Prostate gland (tissue), 2 donors: ENCODE data around the gene PLPPR2. TPM values are rescaled to one million over a fixed set of nuclear protein-coding genes. Genes with fewer than 3 reads are reported as not detected.
"Not testable (repeated sequence)": the region's sequence is repeated elsewhere in the genome, so short reads cannot be mapped to it uniquely, and the experiment has no call there.

ENCODE experiments used
- DNase-seq: peaks from one replicate; pipeline ENCODE4 v3.0.0-alpha.2; 2019; ENCODE audit warnings: low spot score
- H3K27ac ChIP-seq, 2 donors: fragments of 200-600 bp; sonication (generic); 2 replicates each; pipeline ENCODE4 v1.5.1; 2017 to 2019
- H3K27me3 ChIP-seq: fragments of 200-600 bp; sonication (generic); replicated peaks from 2 replicates; pipeline ENCODE4 v1.5.1; 2019; ENCODE audit not compliant: insufficient read depth
- H3K36me3 ChIP-seq, 2 donors: fragments of 200-600 bp; sonication (generic); 1 replicate in 1 of 2; 2 replicates in 1 of 2; pipeline versions ENCODE4 v1.5.1 to v1.8.1; 2017 to 2019
- H3K4me1 ChIP-seq: fragments of 200-600 bp; sonication (generic); replicated peaks from 2 replicates; pipeline ENCODE4 v1.5.1; 2019
- H3K4me3 ChIP-seq, 2 donors: fragments of 200-600 bp; sonication (generic); 2 replicates each; pipeline ENCODE4 v1.5.1; 2017 to 2019
- H3K9me3 ChIP-seq: fragments of 200-600 bp; sonication (generic); 2 replicates; pipeline ENCODE4 v1.5.1; 2017
- CTCF ChIP-seq, 4 experiments: fragments of 200-600 bp in 2 of 4; fragments of 450-650 bp in 2 of 4; sonication (generic) in 2 of 4; IDR thresholded peaks; 1 replicate in 3 of 4; 2 replicates in 1 of 4; pipeline ENCODE4 v1.5.1; 2016 to 2019; ENCODE audit warnings: antibody characterized with exemption in 4 of 4, mild to moderate bottlenecking in 2 of 4, moderate library complexity in 2 of 4
- POLR2A ChIP-seq: fragments of 450-650 bp; IDR thresholded peaks from one replicate; pipeline ENCODE4 v1.6.1; 2016; ENCODE audit warnings: antibody characterized with exemption, mild to moderate bottlenecking
- POLR2AphosphoS5 ChIP-seq: sonication (generic); formaldehyde crosslinking; IDR thresholded peaks from one replicate; pipeline ENCODE4 v1.6.1; 2017; ENCODE audit warnings: antibody characterized with exemption
- WGBS: methylation state at CpG from one replicate; pipeline ENCODE4 v1.1.5; 2018; 5-methylcytosine and 5-hydroxymethylcytosine counted together
- intact Hi-C: fragments of 100-400 bp; cut with DNase I; formaldehyde crosslinking; loops from one replicate; pipeline ENCODE4 v1.14.2; 2022
- small RNA-seq, 2 donors: library from RNA; depleted of rRNA; stranded (forward); fragments of <200 nt; gene quantifications; one replicate each; pipeline ENCODE3, GENCODE V24; 2016
- total RNA-seq, 2 donors: library from RNA; depleted of rRNA; stranded (reverse); fragments of >200 nt; gene quantifications; one replicate each; pipeline ENCODE4 v1.1.0, GENCODE V29; 2016

Gene PLPPR2
- total RNA-seq, 2 donors from 2014 or later = 33.9 to 86.1 TPM

DNA sequence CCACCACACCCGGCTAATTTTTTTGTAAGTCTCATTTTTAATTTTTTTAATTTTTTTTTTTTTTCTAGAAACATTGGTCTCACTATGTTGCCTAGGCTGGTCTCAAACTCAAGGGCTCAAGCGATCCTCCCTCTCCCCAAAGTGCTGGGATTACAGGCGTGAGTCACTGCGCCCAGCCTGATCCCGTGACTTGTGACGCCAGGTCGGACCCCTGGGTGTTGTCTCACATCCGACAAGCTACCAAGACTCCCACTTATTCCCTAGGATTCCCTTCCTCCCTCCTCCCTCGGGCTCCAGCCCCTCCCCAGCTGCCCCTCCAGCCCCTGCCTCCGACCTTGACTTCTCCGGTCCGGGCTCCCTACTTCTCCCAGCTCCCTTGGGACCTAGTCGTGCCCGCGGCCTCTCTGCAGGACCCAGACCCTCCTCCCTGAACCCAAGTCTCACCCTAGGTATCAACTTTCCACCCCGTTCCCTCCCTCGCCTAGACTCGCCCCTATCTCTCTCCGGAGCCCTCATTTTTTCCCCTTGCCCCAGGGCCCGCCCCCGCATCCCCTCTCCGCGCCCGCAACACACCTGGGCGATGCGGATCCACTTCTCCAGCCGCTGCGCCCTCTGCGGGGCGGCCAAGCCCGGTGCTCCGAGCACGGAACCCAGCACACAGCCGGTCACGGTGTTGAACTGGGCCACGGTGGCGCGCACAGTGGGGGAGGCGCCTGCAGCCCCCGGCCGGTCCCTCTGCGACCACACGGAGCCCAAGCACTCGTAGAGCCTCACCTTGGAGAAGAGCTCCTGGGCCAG lies 50.8 kb downstream of the PLPPR2 start:
- no peaks in the 10 kb centered on the region for H3K4me1 ChIP-seq
- no peak overlapping the region for H3K4me3 ChIP-seq
- intact Hi-C loops = no loop called here
- no peaks in the 10 kb centered on the region for H3K36me3 ChIP-seq
- no peak overlapping the region for H3K27ac ChIP-seq
- 61% methylated on average over 44 of the region's 44 CpGs for WGBS
- H3K9me3 ChIP-seq = no peaks in the 10 kb centered on the region
- H3K27me3 ChIP-seq = no peaks in the 10 kb centered on the region
- no peak for TF ChIP-seq CTCF (IDR thresholded peaks at IDR 0.05)
- no peak for TF ChIP-seq POLR2AphosphoS5
- TF ChIP-seq POLR2A = no peak
- DNase-seq = no peak

DNA sequence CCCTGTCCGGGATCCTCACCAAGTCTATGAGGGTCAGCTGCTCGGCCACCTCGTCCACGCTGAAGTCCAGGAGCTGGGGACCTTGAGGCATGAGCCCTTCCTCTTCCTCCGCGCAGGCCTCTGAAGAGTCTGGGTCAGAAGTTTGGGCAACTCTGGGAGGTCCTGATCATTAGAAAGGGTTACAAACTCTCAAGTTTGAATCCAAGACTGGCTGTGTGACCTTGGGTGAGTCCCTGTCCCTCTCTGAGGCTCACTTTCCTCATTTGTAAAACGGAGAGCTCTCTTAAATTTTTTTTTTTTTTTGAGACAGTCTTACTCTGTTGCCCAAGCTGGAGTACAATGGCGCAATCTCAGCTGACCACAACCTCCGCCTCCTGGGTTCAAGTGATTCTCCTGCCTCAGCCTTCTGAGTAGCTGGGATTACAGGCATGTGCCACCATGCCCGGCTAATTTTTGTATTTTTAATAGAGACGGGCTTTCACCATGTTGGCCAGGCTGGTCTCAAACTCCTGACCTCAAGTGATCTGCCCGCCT lies 51.5 kb downstream of the PLPPR2 start:
- DNase-seq, H3K27me3 ChIP-seq, H3K9me3 ChIP-seq, H3K4me1 ChIP-seq, H3K4me3 ChIP-seq, intact Hi-C loops, H3K27ac ChIP-seq, H3K36me3 ChIP-seq: not testable (repeated sequence)
- WGBS = 89% methylated on average over 12 of the region's 12 CpGs

DNA sequence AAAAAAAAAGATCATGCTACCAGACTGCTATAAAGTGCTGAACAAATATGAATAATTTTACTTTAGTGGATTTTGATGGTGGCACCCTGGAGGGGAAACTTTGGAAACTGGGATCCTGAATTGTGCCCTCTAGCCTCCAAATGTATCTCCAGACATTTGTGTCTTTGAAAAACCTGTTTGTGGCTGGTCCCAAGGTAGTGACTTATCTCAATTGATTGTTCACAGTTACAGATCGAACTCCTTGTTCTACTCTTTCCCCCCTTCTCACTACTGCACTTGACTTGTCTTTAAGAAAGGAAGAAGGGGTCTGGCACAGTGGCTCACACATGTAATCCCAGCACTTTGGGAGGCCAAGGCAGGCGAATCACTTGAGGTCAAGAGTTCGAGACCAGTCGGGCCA lies 53.4 kb downstream of the PLPPR2 start:
- TF ChIP-seq POLR2AphosphoS5 = no peak
- no peak for TF ChIP-seq POLR2A
- no peak for TF ChIP-seq CTCF (IDR thresholded peaks at IDR 0.05)
- no peak for DNase-seq
- Histone ChIP-seq H3K4me1 (no peaks in the 10 kb centered on the region), H3K9me3 (no peaks in the 10 kb centered on the region), H3K27ac (no peak overlapping the region), H3K4me3 (no peak overlapping the region), H3K27me3 (no peaks in the 10 kb centered on the region), H3K36me3 (no peaks in the 10 kb centered on the region)
- intact Hi-C loops = no loop called here
- 85% methylated on average over 4 of the region's 4 CpGs for WGBS

DNA sequence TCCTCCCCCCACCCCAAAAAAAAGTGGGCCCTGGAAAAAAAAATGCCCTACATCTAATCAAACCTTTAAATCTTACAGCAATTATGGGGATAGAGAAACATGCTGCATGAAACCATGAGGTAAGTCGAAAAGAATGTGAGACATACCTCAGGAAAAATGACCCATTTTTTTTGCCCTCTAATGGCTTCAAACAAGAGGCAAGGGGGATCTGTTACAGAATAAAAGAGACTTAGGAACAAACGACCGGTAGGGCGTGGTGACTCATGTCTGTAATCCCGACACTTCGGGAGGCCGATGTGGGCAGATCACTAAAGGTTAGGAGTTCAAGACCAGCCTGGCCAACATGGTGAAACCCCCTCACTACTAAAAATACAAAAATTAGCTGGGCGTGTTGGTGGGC lies 55.5 kb downstream of the PLPPR2 start:
- WGBS = 69% methylated on average over 8 of the region's 8 CpGs
- H3K27me3 ChIP-seq = no peaks in the 10 kb centered on the region

GRCh38 chr19:11414544-11414943 lies 59.3 kb downstream of the PLPPR2 start:
- no peaks in the 10 kb centered on the region for H3K4me1 ChIP-seq
- WGBS = 83% methylated on average over 2 of the region's 2 CpGs
- no peaks in the 10 kb centered on the region for H3K36me3 ChIP-seq
- no peak for TF ChIP-seq CTCF (IDR thresholded peaks at IDR 0.05)
- TF ChIP-seq POLR2AphosphoS5 = no peak
- no peak for TF ChIP-seq POLR2A
- H3K27me3 ChIP-seq = no peaks in the 10 kb centered on the region
- no peak overlapping the region for H3K4me3 ChIP-seq
- no peak for DNase-seq
- intact Hi-C loops = no loop called here
- no peak overlapping the region for H3K27ac ChIP-seq
- no peaks in the 10 kb centered on the region for H3K9me3 ChIP-seq

More for the DNA sequence above, 55.5 kb downstream of the PLPPR2 start:
- Histone ChIP-seq H3K27ac (no peak overlapping the region), H3K36me3 (no peaks in the 10 kb centered on the region), H3K9me3 (no peaks in the 10 kb centered on the region), H3K4me1 (no peaks in the 10 kb centered on the region), H3K4me3 (no peak overlapping the region)
- intact Hi-C loops = no loop called here
- TF ChIP-seq POLR2AphosphoS5 (no peak), POLR2A (no peak), CTCF (IDR thresholded peaks at IDR 0.05) (no peak)
- DNase-seq = no peak

Small RNA genes within 50 kb of the gene (small RNA-seq; reads per million reads assigned to genes)
- 0 reads per million in 2 donors for gene RF00019

Other genes starting within 250 kb of the PLPPR2 start
- gene SPC24, start 199.7 kb upstream of the PLPPR2 start, total RNA-seq = 1 to 10 TPM in 1 of 2 donors, under 1 TPM in 1; 0.73 to 5.0 TPM
- 100 to 1,000 TPM; 150 to 370 TPM for gene KANK2, start 157.9 kb upstream of the PLPPR2 start, total RNA-seq
- not detected for gene ANGPTL8, start 115.8 kb upstream of the PLPPR2 start, total RNA-seq
- gene DOCK6, start 92.9 kb upstream of the PLPPR2 start, total RNA-seq = 10 to 100 TPM; 21.6 to 38.7 TPM
- gene TSPAN16, start 59.3 kb upstream of the PLPPR2 start, total RNA-seq = 1 to 10 TPM in 1 of 2 donors, not detected in 1; 4.2 TPM
- 10 to 100 TPM; 33.9 to 81.2 TPM for gene RAB3D, start 15.8 kb upstream of the PLPPR2 start, total RNA-seq
- 100 to 1,000 TPM; 219 to 541 TPM for gene TMEM205, start 9.2 kb upstream of the PLPPR2 start, total RNA-seq
- 10 to 100 TPM; 51.5 to 52.4 TPM for gene CCDC159, start 8.9 kb upstream of the PLPPR2 start, total RNA-seq
- gene SWSAP1, start 19.2 kb downstream of the PLPPR2 start, total RNA-seq = 1 to 10 TPM; 4.1 to 6.3 TPM
- 1 to 10 TPM; 6.8 to 8.1 TPM for gene EPOR, start 28.9 kb downstream of the PLPPR2 start, total RNA-seq
- gene RGL3, start 63.9 kb downstream of the PLPPR2 start, total RNA-seq = 1 to 10 TPM; 5.1 to 8.6 TPM
- gene ODAD3, start 79.7 kb downstream of the PLPPR2 start, total RNA-seq = 1 to 10 TPM; 1.3 to 2.7 TPM
- gene PRKCSH, start 80.2 kb downstream of the PLPPR2 start, total RNA-seq = 100 to 1,000 TPM; 229 to 238 TPM
- gene ELAVL3, start 125.6 kb downstream of the PLPPR2 start, total RNA-seq = 1 to 10 TPM in 1 of 2 donors, under 1 TPM in 1; 0.57 to 1.5 TPM
- gene ZNF653, start 150.4 kb downstream of the PLPPR2 start, total RNA-seq = 10 to 100 TPM; 11.2 to 25.8 TPM
- gene ECSIT, start 173.7 kb downstream of the PLPPR2 start, total RNA-seq = 10 to 100 TPM; 93.0 to 94.7 TPM
- gene CNN1, start 183.4 kb downstream of the PLPPR2 start, total RNA-seq = 100 to 1,000 TPM; 426 to 525 TPM
- gene ELOF1, start 203.8 kb downstream of the PLPPR2 start, total RNA-seq = 10 to 100 TPM; 47.8 to 57.5 TPM
- gene ACP5, start 222.2 kb downstream of the PLPPR2 start, total RNA-seq = 10 to 100 TPM; 23.3 to 59.3 TPM
- gene ZNF627, start 242.1 kb downstream of the PLPPR2 start, total RNA-seq = 10 to 100 TPM; 17.8 to 20.5 TPM